ELR (cell line): ENCODE data around the gene SFXN3.
"Not testable (repeated sequence)": the region's sequence is repeated elsewhere in the genome, so short reads cannot be mapped to it uniquely, and the experiment has no call there.

Experiments used
- DNase-seq: peaks from one replicate; pipeline ENCODE4 v3.0.0-alpha.2; 2015; ENCODE audit warnings: low read depth

SFXN3 gene

DNA sequence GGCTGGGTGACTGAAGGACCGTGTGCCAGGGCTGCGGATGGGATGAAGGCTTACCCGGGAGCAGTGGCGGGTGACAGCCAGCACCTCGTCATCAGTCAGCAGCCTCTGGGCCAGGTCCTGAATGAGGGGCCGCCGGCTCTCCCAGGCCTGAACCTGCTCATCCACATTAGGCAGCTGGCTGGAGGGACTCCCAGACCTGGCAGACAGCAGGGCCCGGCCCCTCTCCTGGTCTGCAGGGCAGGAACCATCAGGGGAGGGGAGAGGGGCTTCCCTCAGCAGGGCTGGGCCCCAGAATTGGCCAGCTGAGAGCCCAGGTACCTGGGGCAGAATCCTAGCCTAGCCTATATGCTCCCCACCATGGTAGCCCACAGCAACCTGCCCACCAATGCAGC is 15.5 kb upstream of the SFXN3 start:
- no peak for DNase-seq

GRCh38 chr10:101016814-101017213 is 14.2 kb upstream of the SFXN3 start:
- DNase-seq: no peak

GRCh38 chr10:101018118-101018599 is 12.9 kb upstream of the SFXN3 start:
- DNase-seq: no peak

DNA sequence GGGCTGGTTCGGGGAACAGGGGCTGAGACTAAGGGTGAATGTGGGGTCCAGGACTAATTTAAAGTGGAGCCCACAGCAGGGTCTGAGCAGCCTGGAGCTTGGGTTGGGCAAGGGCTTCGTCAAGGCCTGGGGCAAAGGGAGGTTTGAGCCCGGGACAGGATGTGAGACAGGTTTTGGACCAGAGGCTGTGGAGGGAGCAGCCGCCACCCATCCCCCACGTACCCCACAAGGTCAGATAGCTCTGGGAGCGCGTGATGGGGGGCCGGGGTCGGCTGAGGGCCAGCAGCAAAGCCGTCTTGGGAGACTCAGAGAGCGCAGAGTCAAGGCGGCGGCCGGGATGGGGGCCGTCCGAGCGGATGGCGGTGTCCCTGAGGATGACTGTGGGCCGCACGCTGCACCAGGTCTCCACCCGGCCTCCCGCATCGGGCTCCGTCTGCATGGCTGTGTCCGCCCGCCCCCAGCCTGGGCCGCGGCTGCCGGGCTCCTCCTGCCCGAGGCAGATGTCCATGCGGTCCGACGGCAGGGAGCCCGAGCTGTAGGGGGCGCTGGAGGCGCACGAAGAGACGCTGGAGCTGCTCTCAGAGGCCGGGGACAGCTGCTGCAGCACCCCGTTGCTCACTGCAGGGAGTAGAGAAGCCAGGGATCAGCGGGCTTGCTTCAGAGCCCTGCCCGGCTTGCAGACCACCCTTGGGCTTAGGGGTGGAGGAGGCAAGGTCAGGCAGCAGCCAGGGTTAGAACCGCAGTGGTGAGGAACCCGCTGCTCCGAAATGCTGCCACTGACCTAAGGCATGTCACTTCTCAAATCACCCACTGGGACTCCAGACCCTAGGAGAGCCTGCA is 12.2 kb upstream of the SFXN3 start:
- DNase-seq: peak; percentile 88

GRCh38 chr10:101019440-101019703 is 11.7 kb upstream of the SFXN3 start:
- no peak for DNase-seq

- no peak for DNase-seq
These were observed 10.5 kb upstream of the SFXN3 start for GRCh38 chr10:101020427-101021075.

DNA sequence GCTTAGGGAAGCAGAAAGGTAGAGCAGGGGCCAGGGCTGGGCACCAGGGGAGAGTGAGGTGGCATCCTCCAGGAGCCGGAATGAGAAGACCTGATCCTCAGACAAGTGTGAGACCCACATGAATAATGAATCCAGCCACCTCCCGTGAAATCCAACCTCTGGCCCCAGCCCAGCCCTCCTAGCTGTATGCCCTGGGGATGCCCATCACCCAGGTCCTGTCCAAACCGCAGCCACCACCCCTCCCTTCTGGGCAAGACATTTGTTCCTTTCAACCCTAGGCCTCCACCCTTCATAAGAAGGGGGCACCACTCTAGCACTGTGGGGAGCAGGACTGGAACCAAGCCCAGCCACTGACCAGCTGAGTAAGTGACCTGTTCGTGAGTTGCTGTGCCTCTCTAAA is 9.8 kb upstream of the SFXN3 start:
- no peak for DNase-seq

- DNase-seq: no peak
These were observed 9.3 kb upstream of the SFXN3 start for GRCh38 chr10:101021692-101022251.

DNA sequence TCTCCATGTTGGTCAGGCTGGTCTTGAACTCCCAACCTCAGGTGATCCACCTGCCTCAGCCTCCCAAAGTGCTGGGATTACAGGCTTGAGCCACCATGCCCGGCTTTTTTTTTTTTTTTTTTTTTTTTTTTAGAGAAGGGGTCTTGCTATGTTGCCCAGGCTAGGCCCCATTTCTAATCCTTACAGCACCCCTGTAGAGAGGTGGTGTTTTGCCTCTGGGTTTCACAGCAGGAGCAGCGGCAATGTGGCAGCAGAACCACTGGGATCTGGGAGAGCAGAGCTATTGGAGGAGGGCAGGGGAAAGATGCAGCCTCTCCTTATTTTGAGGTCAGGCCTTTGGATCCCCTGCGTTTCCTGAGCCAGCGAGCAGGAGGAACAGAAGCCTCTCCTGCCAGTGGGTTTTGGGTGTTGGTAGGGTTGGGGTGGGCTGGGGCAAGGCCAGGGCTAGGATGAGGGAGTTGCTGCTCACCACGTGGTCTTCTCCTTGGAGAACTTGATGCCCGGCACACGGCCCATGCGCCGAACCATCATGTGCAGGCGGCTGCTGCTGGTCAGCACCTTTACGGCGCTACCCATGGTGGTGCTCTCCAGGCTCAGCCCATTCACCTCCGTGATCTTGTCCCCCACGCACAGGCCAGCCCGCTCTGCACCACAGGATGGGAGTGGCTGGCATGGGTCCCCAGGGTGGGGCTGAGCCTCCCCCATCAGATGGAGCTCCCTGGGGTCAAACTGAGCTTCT is 7.9 kb upstream of the SFXN3 start:
- DNase-seq: no peak

GRCh38 chr10:101027106-101027720 is 3.8 kb upstream of the SFXN3 start:
- DNase-seq: no peak

GRCh38 chr10:101028446-101029337 is 2.3 kb upstream of the SFXN3 start:
- no peak for DNase-seq

- DNase-seq: peak; percentile 38
These were observed 1.3 kb upstream of the SFXN3 start for GRCh38 chr10:101029520-101030295.

GRCh38 chr10:101030496-101031127 is 422 bp upstream of the SFXN3 start:
- DNase-seq: peak; percentile 65

GRCh38 chr10:101031796-101032636 is 982 bp downstream of the SFXN3 start:
- DNase-seq: peak; percentile 75

- peak; percentile 92 for DNase-seq
These were observed 1.7 kb downstream of the SFXN3 start for GRCh38 chr10:101032637-101033224.

GRCh38 chr10:101033276-101033675 is 2.2 kb downstream of the SFXN3 start:
- no peak for DNase-seq

DNA sequence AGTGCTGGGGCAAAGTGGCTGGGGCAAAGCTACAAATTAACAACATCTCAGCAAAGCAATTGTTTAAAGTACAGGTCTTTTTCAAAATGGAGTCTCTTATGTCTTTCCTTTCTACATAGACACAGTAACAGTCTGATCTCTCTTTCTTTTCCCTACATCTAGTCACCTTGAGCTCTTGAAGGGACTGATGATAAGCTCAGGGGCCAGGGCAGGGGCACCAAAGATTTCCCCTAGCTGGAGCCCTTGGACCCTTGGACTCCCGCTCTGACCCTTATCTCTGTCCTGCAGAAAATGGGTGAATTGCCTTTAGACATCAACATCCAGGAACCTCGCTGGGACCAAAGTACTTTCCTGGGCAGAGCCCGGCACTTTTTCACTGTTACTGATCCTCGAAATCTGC is 3.4 kb downstream of the SFXN3 start:
- DNase-seq: not testable (repeated sequence)

GRCh38 chr10:101035314-101035713 is 4.3 kb downstream of the SFXN3 start:
- DNase-seq: no peak
